Esophagus muscularis mucosa (tissue), 4 donors: Measurements from ENCODE around the gene SATB1. TPM values are rescaled to one million over a fixed set of nuclear protein-coding genes. Genes with fewer than 3 reads are reported as not detected.

Experiments
- DNase-seq: peaks from one replicate; pipeline ENCODE4 v3.0.0-alpha.2; 2017; ENCODE audit errors: extremely low spot score
- H3K27ac ChIP-seq, 4 donors: fragments of 200-600 bp; sonication (generic); replicated peaks in 1 of 4; 1 replicate in 3 of 4; 2 replicates in 1 of 4; pipeline ENCODE4 v1.5.1; 2016 to 2019; ENCODE audit warnings: mild to moderate bottlenecking in 1 of 4
- H3K27me3 ChIP-seq, 4 donors: fragments of 200-600 bp; sonication (generic); one replicate each; pipeline versions ENCODE4 v1.5.1 to v1.6.0; 2016 to 2019
- H3K36me3 ChIP-seq, 4 donors: fragments of 200-600 bp; sonication (generic); one replicate each; pipeline ENCODE4 v1.5.1; 2016 to 2019
- H3K4me1 ChIP-seq, 4 donors: fragments of 200-600 bp; sonication (generic); one replicate each; pipeline ENCODE4 v1.5.1; 2016 to 2019
- H3K4me3 ChIP-seq, 4 donors: fragments of 200-600 bp; sonication (generic); 1 replicate in 2 of 4; 2 replicates in 2 of 4; pipeline ENCODE4 v1.5.1; 2016 to 2019; ENCODE audit warnings: mild to moderate bottlenecking in 4 of 4, moderate library complexity in 1 of 4
- H3K9me3 ChIP-seq, 4 donors: fragments of 200-600 bp; sonication (generic); 1 replicate in 3 of 4; 2 replicates in 1 of 4; pipeline ENCODE4 v1.5.1; 2016 to 2019
- EP300 ChIP-seq: sonication (generic); formaldehyde crosslinking; IDR thresholded peaks from one replicate; pipeline ENCODE4 v1.6.1; 2017; ENCODE audit warnings: antibody characterized with exemption
- POLR2A ChIP-seq: fragments of 450-650 bp; IDR thresholded peaks from one replicate; pipeline ENCODE4 v1.6.1; 2017; ENCODE audit warnings: antibody characterized with exemption, moderate library complexity, mild to moderate bottlenecking, low read depth
- POLR2AphosphoS5 ChIP-seq, 2 donors: sonication (generic); formaldehyde crosslinking; IDR thresholded peaks; one replicate each; pipeline ENCODE4 v1.6.1; 2017; ENCODE audit warnings: antibody characterized with exemption in 2 of 2
- WGBS: methylation state at CpG from one replicate; pipeline ENCODE4 v1.1.5; 2018; 5-methylcytosine and 5-hydroxymethylcytosine counted together
- intact Hi-C: fragments of 100-400 bp; cut with DNase I; formaldehyde crosslinking; loops from one replicate; pipeline ENCODE4 v1.15.1; 2023
- total RNA-seq, 4 donors: library from RNA; depleted of rRNA; stranded (reverse); fragments of >200 nt; gene quantifications; one replicate each; pipeline versions ENCODE4 v1.1.0 to v1.2.1, GENCODE V29; 2016
- TF ChIP-seq, protein P1 (sequence below), 3 experiments: fragments of 200-600 bp in 2 of 3; fragments of 450-650 bp in 1 of 3; sonication (generic) in 2 of 3; IDR thresholded peaks; one replicate each; pipeline ENCODE4 v1.5.1; 2017 to 2019; ENCODE audit warnings: antibody characterized with exemption in 3 of 3, mild to moderate bottlenecking in 2 of 3, moderate library complexity in 1 of 3

The SATB1 gene
- total RNA-seq, 4 donors from 2014 or later, result 38.1 to 87.4 (median 57.1) TPM

DNA sequence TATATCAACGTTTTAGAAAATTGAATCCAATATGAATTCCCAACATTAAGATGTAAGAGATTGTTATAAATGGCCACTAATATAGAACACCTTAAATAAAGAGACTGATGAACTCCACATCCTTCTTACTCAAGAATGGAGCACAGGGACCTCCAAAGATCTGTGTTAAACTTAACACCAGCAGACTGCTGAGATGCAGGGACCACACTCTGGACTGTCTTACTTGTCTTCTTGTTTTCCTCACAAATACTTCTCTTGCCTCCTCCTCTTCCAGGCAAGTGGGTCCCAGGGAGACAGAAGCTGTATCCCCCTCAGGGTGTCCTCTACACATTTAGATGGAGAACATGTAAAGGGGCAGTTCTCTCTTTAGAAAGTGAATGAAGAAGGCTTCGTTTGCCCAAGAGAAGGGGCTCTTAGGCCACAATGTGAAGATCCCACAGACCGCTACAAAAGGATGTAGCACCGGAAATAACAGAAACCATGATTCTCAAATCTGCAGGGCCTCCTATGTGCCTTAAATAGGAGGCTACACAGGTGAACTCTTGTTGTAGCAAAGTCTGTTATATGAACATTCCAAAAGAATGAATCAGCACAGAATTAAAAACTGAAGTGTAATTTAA, 52.2 kb downstream of the SATB1 start:
- DNase-seq, result no peak
- H3K9me3 ChIP-seq, result no peaks in the 10 kb centered on the region
- WGBS, result 92% methylated on average over 4 of the region's 4 CpGs
- no peak overlapping the region for H3K27ac ChIP-seq
- TF ChIP-seq EP300 (no peak), POLR2AphosphoS5 (IDR thresholded peaks at IDR 0.05) (no peak), POLR2A (no peak)
- TF ChIP-seq, protein P1, sequence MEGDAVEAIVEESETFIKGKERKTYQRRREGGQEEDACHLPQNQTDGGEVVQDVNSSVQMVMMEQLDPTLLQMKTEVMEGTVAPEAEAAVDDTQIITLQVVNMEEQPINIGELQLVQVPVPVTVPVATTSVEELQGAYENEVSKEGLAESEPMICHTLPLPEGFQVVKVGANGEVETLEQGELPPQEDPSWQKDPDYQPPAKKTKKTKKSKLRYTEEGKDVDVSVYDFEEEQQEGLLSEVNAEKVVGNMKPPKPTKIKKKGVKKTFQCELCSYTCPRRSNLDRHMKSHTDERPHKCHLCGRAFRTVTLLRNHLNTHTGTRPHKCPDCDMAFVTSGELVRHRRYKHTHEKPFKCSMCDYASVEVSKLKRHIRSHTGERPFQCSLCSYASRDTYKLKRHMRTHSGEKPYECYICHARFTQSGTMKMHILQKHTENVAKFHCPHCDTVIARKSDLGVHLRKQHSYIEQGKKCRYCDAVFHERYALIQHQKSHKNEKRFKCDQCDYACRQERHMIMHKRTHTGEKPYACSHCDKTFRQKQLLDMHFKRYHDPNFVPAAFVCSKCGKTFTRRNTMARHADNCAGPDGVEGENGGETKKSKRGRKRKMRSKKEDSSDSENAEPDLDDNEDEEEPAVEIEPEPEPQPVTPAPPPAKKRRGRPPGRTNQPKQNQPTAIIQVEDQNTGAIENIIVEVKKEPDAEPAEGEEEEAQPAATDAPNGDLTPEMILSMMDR (IDR thresholded peaks at IDR 0.05), result no peak
- H3K4me3 ChIP-seq, result no peak overlapping the region
- H3K4me1 ChIP-seq, result no peaks in the 10 kb centered on the region
- intact Hi-C loops, result no loop called here
- H3K27me3 ChIP-seq, result no peaks in the 10 kb centered on the region
- peaks cover 0 to 43% (median 13%) of the 10 kb centered on the region in 4 donors for H3K36me3 ChIP-seq

DNA sequence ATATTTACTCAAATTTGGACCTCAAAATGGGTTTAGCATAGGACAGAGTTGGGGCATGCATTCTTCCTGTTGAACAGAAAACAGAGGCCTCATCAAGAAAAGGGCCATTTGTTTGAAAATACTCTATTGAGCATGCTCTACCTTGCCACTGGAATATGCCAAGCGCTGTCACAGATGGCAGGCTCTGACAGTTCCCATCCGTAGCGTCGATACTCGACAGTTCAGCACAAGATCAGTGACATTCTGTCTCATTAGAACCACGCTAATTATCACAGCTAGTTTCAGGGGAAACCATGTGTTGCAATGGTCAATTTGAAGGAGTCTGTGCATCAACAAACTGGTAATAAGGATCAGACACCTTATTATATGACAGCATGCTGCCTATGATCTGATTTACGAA, 54.5 kb downstream of the SATB1 start:
- no peak for TF ChIP-seq POLR2AphosphoS5 (IDR thresholded peaks at IDR 0.05)
- TF ChIP-seq, protein P1 (IDR thresholded peaks at IDR 0.05), result no peak
- TF ChIP-seq EP300, result no peak
- TF ChIP-seq POLR2A, result no peak
- 95% methylated on average over 7 of the region's 7 CpGs for WGBS
- H3K27ac ChIP-seq, result no peak overlapping the region
- H3K36me3 ChIP-seq, result peaks cover 0 to 37% (median 15%) of the 10 kb centered on the region in 4 donors
- no peaks in the 10 kb centered on the region for H3K4me1 ChIP-seq
- H3K27me3 ChIP-seq, result no peaks in the 10 kb centered on the region
- no peak overlapping the region for H3K4me3 ChIP-seq
- H3K9me3 ChIP-seq, result no peaks in the 10 kb centered on the region
- intact Hi-C loops, result no loop called here
- no peak for DNase-seq

DNA sequence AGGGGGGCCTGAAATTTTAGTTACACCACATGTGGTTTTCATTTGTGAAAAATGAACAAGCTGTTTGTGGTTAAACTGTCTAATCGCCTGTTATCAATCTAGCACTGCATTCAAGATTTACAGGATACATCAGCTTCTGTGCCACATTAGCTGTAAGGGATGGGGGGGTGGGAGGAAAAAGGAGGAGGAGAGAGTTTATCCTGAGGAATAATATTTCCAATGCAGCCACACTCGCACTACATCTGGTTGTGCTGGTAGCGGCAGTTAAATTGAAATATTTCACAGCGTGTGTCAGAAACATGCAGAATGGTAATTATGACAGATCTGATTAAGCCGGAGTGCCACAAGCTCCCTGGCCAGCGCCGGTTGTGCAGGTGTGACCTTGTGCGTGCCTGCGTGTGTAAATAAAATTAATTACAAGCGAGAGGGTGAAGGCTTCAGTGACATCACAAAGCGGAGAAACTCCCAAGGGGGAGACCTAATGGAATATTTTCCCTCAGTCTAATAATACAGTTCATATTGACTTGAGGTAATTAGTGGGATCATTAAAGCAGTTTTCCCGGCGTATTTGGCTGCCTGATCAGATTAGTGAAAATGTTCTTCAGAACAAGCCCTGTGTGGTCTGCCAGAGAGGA, 55.5 kb downstream of the SATB1 start:
- TF ChIP-seq POLR2AphosphoS5 (IDR thresholded peaks at IDR 0.05) (no peak), POLR2A (no peak), EP300 (no peak)
- TF ChIP-seq, protein P1 (IDR thresholded peaks at IDR 0.05), result no peak
- Histone ChIP-seq H3K9me3 (no peaks in the 10 kb centered on the region), H3K4me3 (no peak overlapping the region), H3K4me1 (no peaks in the 10 kb centered on the region), H3K27ac (no peak overlapping the region), H3K27me3 (no peaks in the 10 kb centered on the region), H3K36me3 (peaks cover 0 to 37% (median 15%) of the 10 kb centered on the region in 4 donors)
- 77% methylated on average over 13 of the region's 13 CpGs for WGBS
- intact Hi-C loops, result no loop called here
- no peak for DNase-seq

GRCh38 chr3:18366258-18366657, 58.9 kb downstream of the SATB1 start:
- 92% methylated on average over 3 of the region's 3 CpGs for whole genome bisulfite sequencing
- Histone ChIP-seq H3K27ac (no peak overlapping the region), H3K4me1 (no peaks in the 10 kb centered on the region), H3K27me3 (no peaks in the 10 kb centered on the region), H3K9me3 (no peaks in the 10 kb centered on the region), H3K4me3 (no peak overlapping the region), H3K36me3 (peaks cover 0 to 30% (median 9%) of the 10 kb centered on the region in 4 donors)
- no peak for DNase-seq
- intact Hi-C loops, result no loop called here
- TF ChIP-seq EP300 (no peak), POLR2A (no peak), POLR2AphosphoS5 (IDR thresholded peaks at IDR 0.05) (no peak)
- TF ChIP-seq, protein P1 (IDR thresholded peaks at IDR 0.05), result no peak
